H1 (cell line): Measurements from ENCODE around the gene HLX. TPM values are rescaled to one million over a fixed set of nuclear protein-coding genes. Genes with fewer than 3 reads are reported as not detected.

Experiments
- CREB1 ChIP-seq: IDR thresholded peaks from 2 replicates; pipeline ENCODE4 v1.6.1; 2012; ENCODE audit warnings: inconsistent platforms
- EZH2 ChIP-seq: fragments of 200-600 bp; sonication (generic); IDR thresholded peaks from 2 replicates; pipeline ENCODE4 v1.7.1; 2012; ENCODE audit warnings: low read depth, mild to moderate bottlenecking, moderate library complexity, low read length, inconsistent platforms; ENCODE audit not compliant: severe bottlenecking
- KDM5A ChIP-seq: fragments of 200-600 bp; IDR thresholded peaks from 2 replicates; pipeline ENCODE4 v1.7.1; 2012; ENCODE audit warnings: mild to moderate bottlenecking, low read length, inconsistent platforms, mixed read lengths
- RXRA ChIP-seq: IDR thresholded peaks from 2 replicates; pipeline ENCODE4 v1.6.1; 2011; ENCODE audit warnings: low read depth, mild to moderate bottlenecking, low read length, moderate library complexity; ENCODE audit not compliant: insufficient read depth
- polyA plus RNA-seq, 7 experiments: library from polyadenylated mRNA; depleted of rRNA in 3 of 7; stranded (reverse) in 5 of 7; unstranded in 2 of 7; fragments of >200 nt in 5 of 7; fragments of 200-250 nt in 2 of 7; gene quantifications; 1 replicate in 5 of 7; 2 replicates in 1 of 7; 4 replicates in 1 of 7; pipeline versions ENCODE4 v1.2.1 to v1.2.3, GENCODE V29; 2011 to 2013; ENCODE audit warnings: missing spikeins in 2 of 7, mixed read lengths in 2 of 7
- total RNA-seq: library from RNA; stranded (reverse); fragmentation: NEBNext Ultra II Directional; extraction: Animal tissue kit (Norgen Biotek cat#: 25700); gene quantifications from 2 replicates; pipeline ENCODE4 v1.2.1, GENCODE V29; 2021
- TF ChIP-seq, protein P1 (sequence below): fragments of 300-600 bp; sonication (generic); IDR thresholded peaks from 2 replicates; pipeline ENCODE4 v1.7.1; 2012; ENCODE audit warnings: low read length, moderate library complexity, mild to moderate bottlenecking, inconsistent platforms; ENCODE audit not compliant: insufficient replicate concordance

Gene HLX
- total and polyA plus RNA-seq, 2 of the 8 experiments (the other 6 are each of a cell fraction or from before 2014, with no cell fraction given), result 0.11 to 0.30 TPM

DNA sequence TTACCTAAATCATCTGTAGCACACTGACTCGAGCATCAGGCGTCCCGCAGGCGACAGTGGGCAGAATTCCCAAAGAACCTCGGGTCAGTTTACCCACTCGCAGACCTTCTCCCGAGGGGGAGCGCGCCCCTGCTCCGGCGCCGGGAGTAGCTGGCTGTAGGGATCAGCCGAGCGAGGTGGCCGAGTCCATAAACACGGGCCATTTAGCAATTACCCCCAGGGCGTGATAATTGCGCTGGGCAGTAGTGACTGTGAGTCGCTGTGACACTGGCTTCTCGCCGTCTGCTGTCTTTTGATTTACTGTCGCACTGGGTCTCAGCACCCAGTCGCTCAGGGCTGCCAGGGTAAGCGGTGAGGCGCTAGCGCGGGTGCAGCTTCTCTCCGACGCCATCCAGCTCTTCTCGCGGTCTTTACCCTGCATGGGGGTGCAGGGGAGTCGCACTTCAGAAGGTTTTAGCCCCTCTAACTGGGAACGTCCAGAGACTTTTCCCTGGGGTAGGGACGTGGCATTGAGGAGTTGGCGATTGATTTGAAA lies 16.2 kb downstream of the HLX start (continued):
- TF ChIP-seq, protein P1, sequence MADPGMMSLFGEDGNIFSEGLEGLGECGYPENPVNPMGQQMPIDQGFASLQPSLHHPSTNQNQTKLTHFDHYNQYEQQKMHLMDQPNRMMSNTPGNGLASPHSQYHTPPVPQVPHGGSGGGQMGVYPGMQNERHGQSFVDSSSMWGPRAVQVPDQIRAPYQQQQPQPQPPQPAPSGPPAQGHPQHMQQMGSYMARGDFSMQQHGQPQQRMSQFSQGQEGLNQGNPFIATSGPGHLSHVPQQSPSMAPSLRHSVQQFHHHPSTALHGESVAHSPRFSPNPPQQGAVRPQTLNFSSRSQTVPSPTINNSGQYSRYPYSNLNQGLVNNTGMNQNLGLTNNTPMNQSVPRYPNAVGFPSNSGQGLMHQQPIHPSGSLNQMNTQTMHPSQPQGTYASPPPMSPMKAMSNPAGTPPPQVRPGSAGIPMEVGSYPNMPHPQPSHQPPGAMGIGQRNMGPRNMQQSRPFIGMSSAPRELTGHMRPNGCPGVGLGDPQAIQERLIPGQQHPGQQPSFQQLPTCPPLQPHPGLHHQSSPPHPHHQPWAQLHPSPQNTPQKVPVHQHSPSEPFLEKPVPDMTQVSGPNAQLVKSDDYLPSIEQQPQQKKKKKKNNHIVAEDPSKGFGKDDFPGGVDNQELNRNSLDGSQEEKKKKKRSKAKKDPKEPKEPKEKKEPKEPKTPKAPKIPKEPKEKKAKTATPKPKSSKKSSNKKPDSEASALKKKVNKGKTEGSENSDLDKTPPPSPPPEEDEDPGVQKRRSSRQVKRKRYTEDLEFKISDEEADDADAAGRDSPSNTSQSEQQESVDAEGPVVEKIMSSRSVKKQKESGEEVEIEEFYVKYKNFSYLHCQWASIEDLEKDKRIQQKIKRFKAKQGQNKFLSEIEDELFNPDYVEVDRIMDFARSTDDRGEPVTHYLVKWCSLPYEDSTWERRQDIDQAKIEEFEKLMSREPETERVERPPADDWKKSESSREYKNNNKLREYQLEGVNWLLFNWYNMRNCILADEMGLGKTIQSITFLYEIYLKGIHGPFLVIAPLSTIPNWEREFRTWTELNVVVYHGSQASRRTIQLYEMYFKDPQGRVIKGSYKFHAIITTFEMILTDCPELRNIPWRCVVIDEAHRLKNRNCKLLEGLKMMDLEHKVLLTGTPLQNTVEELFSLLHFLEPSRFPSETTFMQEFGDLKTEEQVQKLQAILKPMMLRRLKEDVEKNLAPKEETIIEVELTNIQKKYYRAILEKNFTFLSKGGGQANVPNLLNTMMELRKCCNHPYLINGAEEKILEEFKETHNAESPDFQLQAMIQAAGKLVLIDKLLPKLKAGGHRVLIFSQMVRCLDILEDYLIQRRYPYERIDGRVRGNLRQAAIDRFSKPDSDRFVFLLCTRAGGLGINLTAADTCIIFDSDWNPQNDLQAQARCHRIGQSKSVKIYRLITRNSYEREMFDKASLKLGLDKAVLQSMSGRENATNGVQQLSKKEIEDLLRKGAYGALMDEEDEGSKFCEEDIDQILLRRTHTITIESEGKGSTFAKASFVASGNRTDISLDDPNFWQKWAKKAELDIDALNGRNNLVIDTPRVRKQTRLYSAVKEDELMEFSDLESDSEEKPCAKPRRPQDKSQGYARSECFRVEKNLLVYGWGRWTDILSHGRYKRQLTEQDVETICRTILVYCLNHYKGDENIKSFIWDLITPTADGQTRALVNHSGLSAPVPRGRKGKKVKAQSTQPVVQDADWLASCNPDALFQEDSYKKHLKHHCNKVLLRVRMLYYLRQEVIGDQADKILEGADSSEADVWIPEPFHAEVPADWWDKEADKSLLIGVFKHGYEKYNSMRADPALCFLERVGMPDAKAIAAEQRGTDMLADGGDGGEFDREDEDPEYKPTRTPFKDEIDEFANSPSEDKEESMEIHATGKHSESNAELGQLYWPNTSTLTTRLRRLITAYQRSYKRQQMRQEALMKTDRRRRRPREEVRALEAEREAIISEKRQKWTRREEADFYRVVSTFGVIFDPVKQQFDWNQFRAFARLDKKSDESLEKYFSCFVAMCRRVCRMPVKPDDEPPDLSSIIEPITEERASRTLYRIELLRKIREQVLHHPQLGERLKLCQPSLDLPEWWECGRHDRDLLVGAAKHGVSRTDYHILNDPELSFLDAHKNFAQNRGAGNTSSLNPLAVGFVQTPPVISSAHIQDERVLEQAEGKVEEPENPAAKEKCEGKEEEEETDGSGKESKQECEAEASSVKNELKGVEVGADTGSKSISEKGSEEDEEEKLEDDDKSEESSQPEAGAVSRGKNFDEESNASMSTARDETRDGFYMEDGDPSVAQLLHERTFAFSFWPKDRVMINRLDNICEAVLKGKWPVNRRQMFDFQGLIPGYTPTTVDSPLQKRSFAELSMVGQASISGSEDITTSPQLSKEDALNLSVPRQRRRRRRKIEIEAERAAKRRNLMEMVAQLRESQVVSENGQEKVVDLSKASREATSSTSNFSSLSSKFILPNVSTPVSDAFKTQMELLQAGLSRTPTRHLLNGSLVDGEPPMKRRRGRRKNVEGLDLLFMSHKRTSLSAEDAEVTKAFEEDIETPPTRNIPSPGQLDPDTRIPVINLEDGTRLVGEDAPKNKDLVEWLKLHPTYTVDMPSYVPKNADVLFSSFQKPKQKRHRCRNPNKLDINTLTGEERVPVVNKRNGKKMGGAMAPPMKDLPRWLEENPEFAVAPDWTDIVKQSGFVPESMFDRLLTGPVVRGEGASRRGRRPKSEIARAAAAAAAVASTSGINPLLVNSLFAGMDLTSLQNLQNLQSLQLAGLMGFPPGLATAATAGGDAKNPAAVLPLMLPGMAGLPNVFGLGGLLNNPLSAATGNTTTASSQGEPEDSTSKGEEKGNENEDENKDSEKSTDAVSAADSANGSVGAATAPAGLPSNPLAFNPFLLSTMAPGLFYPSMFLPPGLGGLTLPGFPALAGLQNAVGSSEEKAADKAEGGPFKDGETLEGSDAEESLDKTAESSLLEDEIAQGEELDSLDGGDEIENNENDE, result no peak
- no peak for TF ChIP-seq RXRA
- no peak for TF ChIP-seq CREB1
- TF ChIP-seq KDM5A, result no peak
- TF ChIP-seq EZH2, result peak; percentile 74
